DLD1 (cell line): ENCODE results near the gene DST.
"Not testable (repeated sequence)": the region's sequence is repeated elsewhere in the genome, so short reads cannot be mapped to it uniquely, and the experiment has no call there.

Source experiments
- in situ Hi-C: cut with HindIII; loops from 2 replicates; pipeline ENCODE4 v1.10.0; 2017; ENCODE audit warnings: low sequenced_read_pairs

DST gene

DNA sequence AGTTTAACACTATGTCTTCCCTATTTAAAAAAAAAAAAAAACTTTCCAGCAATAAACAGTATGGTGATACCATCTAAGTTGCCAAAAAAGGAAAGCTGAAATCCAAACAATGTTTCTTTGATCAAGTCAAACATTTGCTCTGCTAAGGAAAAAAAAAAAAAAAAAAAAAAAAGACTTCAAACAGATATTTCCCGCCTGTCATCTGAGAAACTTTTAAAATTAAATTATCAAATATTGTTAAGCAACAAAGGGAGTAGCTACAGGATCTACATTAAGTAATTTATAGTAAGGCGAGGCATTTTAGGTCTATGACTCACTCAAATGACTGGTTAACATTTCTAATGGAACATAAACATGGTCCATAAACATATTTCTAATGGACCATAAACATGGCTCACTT, 121.2 kb downstream of the DST start:
- in situ Hi-C loops = no loop called here

DNA sequence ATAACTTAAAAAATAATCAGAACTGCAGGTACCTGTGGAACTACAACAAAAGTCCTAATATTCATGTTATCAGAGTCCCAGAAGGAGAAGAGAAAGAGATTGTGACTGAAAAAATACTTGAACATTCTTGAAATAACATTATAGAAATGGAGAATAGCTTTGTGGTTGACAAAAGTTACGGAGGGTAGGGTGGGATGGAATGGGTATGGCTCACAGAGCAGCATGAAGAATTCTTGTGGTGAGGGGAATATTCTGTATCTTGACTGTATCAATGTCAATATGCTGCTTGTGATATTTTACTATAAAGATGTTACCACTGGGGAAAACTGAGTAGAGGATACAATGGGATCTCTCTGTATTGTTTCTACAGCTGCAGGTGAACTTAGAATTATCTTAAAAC, 122.5 kb downstream of the DST start:
- in situ Hi-C loops = no loop called here

DNA sequence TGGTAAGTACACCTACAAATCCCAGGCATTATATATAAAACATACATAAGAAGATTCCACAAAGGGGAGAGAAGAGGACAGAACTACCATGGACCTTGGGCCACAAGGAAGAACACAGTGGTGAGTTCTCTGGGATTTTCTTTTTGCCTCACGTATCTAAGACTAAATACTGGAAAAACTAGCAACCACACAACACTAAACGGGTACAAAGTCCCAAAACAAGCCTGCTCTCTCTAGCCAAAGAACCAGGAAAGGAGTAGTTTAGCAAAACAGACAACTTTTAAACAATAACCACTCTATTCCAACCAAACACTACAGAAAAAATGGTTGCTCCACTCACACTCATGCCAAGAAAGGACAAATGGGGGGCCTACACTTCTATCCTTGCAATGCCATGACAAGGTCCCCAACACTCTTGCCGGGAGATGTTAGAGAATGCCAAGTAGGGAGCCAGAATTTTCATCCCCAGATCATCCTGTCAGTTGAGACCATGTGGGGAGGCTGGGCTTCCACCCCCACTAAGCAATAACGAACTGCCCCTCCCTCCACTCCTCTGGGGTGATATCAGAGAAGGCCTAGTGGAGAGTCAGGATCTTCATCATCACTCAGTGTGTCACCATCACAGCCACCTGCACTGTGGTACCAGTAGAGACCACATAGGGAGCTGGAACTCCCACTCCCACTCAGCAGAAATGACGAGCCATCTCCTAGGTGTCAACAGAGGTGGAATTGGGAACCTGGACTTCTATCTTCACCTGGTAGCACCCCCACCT, 123.5 kb downstream of the DST start:
- in situ Hi-C loops = no loop called here

DNA sequence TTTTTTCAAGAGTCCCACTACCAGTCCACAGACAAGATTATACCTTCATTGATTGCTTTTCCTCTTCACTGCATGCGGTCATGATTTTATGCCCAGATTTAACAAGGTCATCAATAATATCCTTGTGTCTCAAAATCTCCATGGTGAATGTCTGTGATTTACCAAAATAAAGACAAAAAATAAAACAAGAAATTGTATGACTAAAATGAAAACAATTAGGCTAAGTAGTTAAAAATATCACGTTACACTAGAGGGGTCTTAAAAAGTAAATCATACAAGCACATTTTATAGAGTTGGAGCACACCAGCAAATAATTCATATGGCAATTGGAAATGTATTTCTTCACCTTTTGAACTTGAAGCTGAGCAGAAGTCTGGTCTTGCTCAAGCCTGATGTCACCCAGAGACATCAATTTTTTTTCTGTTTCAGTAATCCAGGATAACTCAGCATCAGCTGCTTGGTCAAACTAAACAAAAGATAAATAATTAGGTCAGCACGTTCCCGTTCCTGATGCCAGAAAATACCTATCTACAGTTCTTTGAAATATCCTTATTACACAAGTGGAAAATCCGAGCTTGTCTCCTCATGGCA, 125.4 kb downstream of the DST start:
- in situ Hi-C loops = no loop called here

DNA sequence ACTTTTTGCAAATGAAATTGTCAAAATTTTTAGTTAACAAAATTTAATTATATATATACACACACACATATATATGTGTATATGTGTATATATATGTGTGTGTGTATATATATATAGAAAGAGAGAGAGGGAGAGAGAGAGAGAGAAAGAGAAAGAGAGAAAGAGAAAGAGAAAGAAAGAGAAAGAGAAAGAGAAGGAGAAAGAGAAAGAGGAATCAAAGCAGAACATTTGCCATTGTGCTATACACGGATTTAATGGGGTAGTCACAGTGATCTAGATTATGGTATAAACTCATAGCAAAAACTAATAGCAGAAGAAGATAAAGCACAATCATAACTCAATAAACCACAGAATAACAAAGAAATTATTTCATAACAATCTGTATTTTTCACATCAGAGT, 126.7 kb downstream of the DST start:
- in situ Hi-C loops = no loop called here

DNA sequence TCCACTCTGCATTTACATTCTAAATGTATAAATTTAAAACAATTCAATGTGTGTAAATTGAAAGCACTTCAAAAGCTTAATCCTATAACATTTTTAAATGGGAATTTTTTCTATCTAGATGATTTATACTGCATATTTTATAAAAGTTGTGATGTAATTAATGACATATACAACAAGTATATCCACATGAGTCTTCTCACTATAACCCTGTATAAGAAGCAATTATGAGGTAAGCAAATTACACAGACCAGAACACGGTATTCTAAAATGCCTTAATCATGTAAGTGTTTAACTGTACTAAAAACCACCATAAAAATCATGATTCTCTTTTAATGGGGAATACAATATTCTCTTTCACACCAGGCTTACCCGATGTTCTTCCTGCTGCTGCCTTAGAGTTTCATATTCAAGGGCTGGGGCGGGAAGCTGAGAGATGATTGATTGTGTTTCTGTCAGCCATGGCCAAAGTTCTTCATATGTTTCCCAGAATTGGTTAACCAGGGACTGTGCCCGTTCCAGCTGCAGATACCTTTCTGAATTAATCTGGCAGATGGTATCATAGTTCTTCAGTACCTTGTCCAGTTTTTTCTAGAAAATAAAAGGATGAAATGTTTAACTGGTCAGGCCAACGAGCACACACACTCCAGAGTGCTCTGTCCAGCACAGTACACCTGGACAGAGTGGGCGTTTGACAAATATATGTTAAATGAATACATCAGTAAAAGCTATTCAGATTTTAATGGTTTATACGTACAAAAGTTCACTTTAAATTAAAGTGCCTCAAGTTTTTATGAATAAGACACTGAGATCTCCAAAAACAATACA, 127.4 kb downstream of the DST start:
- in situ Hi-C loops = no loop called here

DNA sequence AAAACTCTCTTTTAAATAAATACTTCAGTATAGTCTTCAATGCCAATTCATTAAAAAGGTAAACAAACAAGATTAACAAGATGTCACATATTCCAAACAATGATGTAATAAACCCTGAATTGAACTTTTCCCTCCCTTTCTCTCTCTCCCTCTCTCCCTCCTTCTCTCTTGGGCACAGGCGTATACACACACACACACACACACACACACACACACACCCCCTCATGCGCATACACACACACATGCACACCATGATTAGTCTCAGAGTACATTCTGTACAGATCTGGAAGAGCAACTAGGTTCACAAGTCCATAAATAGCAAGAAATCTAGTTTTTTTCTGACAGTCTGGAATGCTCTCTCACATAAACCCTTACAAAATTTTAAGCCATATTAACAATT, 128.3 kb downstream of the DST start:
- in situ Hi-C loops = no loop called here

DNA sequence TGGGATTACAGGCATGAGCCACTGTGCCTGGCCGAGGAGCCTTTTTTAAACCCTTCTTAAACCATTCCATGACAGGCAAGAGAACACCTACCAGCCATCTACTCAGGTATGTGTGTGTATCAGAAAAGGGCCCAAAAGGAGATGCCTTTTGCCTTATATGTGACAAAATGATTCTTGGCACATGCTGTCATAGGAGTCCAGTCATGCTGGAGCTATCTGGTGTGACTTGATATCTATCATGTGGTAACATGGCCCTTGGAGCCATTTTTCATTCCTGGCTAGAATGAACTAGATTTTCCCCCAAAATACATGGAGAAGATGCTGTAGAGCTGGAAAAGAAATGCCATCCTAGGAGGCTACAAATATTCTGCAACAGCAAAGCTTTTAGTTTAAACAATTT, 129.1 kb downstream of the DST start:
- in situ Hi-C loops = no loop called here

DNA sequence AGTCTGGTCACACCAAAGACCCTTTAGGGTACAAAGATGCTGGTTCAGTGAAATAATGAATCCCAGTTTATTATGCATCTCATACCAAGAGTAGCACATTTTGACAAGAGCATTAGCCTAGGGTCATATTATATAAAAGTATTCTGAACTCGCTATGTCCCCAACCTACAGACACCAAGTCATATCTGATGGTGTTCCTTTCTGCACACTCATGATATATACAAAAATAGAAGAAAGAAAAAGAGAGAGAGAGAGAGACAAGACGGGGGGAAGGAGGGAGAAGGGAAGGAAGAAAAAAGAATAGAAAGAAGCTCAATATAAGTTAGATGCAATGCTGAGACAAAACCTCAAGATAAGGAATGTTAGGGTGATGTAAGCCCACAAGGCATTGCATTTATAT, 131.1 kb downstream of the DST start:
- in situ Hi-C loops = no loop called here

DNA sequence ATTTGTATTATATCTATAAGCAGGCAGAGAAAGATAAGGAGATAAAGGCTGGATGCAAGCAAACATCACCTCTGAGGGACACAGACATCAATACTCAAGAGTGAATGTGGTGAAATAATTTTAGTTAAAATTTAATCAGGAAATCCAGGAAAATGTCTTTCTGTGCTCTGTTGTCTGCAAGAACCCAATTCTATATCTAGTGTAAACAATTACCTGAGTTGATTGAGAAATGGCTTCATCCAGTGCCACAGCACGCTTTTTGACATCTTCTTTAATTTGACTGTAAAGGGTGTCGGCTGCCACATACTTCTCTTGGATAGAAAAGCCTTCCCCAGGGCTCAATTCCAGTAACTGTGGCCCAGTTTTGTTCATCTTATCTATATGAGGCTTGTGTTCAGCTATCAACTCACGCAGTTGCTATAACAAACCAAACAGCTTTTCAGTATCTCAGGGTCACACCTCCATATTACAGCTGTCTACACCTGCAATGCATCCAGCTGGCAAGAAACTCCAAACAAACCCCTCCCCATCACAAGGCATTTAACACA, 131.6 kb downstream of the DST start:
- in situ Hi-C loops = no loop called here

DNA sequence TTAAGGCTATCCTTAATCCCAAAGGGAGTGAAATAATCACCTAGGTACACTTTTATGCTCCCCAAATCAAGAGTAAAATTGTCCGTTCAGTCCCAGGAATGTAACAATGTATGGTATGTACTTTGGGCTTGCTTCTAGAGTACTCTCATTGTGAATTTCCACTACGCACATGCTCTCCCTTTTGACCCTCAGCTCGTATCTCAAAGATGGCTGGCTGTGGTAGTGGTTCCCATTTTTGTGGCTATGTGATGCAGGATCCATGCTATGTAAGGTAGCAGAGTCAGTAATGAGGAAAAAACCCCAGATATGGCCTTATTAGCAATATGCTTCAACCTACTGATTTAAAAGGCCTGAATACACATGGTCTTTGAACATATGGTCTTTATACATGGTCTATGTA, 133.7 kb downstream of the DST start:
- in situ Hi-C loops = no loop called here

DNA sequence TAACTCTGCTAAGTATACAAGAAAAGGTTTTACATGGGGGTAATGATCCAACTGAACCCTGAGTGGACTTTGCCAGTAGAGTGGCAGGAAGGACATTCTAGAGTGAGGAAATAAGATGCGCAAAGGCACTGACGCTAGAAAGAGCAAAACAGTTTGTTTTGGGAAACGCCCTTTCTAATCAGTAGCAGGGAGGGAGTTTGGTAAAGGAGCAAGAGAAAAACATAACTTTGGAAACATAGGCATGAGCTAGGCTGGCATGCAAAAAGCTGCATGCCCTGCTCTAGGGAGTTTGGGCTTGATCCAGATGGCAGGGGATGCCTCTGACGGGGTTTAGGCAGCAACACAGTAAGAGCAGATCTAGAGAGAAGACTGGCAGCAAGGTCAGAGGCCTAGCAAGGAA, 135.2 kb downstream of the DST start:
- in situ Hi-C loops = no loop called here

DNA sequence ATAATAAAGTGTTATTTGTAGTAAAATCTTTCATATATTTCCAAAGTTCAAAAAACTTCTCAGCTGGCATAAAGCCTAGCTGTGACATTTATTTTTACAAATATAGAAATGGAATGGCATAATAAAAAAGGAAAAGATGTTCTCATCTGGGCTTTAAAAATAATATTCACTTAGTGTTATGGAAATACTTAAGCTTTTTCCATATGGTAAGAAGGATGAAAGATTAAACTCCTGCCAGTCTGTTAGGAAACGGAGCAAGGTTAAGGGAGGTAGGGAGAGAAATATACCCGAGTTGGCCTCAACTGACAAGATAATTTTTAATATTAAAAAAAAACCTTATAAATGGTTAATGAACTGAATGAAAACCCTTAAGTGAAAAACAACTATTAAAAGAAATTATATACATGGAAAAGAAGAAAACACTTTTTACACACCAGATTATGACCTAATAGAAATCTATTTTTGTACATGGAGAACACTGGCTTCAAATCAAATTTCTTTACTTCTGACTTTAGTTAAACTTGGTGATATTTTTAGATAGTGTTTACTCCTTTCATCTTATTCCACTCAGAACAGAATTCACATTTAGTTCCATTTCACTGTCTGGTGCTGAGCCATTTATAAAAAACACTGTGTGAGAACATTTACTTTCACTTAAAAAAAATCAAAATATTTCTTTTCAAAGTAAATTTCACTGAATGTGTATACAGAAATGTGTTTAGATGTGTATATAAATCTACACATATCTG, 137.0 kb downstream of the DST start:
- in situ Hi-C loops = no loop called here

DNA sequence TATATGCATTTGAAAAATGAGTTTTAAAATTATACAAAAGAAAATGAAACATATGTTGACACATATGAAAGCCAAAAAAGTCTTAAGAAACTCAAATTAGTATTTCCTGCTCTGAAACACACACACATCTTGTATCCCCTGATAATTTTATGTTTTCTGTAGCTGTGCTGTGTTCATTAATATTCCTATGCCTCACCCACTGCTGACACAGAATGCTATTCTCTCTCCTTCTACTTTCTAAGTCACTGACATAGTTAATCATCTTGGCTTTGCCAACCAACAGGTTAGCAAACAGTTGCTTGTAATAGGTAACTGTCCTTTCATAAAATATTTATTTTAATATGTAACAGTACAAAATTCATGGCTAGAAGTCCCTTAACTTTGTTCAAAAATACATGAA, 140.7 kb downstream of the DST start:
- in situ Hi-C loops = no loop called here

DNA sequence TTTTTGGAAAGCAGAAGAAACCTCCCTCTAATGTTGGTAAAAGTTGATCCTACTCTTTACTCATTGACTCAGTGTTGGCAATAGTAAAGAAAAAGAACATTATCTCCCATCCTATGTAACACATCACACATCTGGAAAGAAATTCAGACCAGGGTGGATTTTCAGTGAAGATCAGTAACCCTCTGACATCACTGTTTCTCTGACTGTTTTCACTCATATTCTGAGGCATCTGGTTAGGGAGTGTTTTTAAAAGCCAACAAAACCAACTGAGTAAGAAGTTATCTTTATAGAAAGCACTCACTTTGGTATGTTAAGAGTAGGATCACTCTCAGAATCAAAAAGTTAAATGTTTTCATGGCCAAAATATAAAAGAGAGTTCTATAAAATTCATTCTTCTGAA, 143.6 kb downstream of the DST start:
- in situ Hi-C loops = no loop called here

DNA sequence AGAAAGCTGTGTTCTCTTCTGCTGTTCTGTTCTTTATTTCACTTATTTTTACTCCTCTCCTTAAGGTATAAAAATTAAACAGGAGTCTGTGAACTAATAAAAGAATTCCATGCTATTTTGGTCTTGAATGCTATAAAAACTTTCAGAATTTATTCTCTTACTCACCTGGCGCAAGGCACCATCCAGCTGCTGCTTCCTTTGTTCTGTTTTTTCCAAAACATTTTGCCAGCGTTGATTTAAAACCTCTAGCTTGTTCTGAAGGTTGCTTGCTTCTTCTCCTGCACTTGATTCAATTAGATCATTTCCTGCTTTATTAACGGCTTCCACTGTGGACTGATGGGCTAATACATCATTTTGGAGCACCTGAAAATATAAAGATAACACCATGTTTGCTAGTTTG, 145.0 kb downstream of the DST start:
- in situ Hi-C loops = no loop called here

DNA sequence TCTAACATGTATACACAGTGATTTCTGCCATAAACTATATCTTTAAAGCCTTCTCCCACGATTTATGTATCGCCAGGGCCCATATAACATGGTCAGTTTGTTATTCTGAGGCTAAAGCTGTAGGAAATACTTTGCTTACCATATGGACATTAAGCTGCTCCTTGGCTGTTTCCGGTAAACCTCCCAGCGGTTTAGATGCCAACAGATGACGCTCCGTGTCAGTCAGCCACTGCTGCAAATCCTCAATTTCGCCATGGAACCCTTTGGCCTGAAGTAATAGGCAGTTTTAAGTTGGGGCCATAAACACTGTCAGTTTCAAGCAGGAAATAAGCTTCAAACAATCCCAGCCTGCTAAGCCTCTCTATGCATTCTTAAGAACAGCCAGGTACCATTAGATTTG, 145.4 kb downstream of the DST start:
- in situ Hi-C loops = no loop called here

DNA sequence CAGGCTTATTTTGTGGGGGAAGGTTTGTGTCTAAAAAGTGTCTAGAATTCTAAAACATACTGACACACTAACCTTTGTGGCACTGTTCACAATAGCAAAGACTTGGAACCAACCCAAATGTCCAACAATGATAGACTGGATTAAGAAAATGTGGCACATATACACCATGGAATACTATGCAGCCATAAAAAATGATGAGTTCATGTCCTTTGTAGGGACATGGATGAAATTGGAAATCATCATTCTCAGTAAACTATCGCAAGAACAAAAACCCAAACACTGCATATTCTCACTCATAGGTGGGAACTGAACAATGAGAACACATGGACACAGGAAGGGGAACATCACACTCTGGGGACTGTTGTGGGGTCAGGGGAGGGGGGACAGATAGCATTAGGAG, 146.0 kb downstream of the DST start:
- in situ Hi-C loops = not testable (repeated sequence)

DNA sequence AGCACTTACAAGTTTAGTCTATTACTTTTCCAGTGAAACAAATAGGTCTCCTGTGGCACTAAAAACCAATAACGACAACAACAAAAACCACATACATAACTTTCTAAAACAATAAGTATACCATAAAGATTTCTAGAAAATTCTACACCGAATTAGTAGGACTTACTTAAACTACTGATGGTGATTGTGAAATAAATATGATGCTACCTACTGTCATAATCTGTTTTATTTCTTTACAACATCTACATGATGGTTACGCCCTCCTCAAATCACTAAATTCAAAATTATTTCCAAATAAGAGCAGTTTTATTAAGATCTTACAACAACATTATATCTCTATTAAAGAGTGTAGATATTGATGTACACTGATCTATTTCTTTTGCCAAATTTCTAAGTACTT, 147.0 kb downstream of the DST start:
- in situ Hi-C loops = no loop called here

DNA sequence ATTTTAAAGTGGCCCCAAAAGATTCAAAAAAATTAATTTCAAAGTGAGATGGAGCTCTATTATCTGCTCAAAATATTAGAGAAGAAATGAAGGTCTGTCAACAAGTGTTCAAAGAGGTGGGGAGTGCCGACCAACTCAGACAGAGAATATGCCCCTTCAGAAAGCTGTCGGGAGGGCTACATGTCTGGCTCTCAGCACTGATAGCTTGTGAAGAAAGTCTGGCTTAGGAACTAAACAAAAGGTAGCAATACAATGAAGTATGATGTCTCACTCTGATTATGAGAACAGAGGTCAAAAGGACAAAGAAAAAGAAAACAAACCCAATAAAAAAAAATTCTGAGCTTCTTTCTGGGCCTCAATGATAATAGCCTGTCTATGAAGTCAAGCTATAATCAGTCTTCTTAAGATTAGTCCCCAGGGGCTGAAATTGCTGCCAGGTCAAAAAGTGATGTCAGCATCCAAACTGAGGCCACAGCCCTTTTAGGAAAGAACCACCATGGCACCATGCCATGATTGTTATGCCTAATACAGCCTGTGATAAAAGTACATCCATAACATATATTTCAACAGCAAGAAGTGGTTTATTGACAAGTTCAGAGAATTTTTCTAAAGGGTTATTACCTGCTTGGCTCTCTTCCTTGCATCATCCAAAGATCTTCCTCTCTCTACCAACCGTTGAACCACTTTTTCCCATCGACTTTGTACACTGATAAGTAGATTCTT, 150.9 kb downstream of the DST start:
- in situ Hi-C loops = no loop called here
